Measurements from ENCODE around the gene UBE4B. TPM values are rescaled to one million over a fixed set of nuclear protein-coding genes. Genes with fewer than 3 reads are reported as not detected.

UBE4B gene
- total RNA-seq, 1 donor from 2014 or later, result 39.3 TPM

DNA sequence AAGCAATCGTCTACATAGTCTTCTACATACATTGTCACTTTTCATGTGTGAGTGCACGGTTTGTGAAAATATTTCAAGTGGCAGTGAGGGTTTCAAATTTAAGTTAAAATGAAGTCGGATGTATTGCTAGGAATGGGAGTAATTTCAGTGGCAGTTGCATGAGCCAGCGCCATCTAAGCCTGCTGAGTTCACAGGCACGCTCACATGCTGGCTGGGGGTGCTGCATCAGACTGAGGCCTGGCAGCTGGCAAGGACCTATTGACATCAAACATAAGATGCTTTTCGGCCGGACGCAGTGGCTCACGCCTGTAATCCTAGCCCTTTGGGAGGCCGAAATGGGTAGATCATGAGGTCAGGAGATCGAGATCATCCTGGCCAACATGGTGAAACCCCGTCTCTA is 80.7 kb downstream of the UBE4B start:
- no peak for DNase-seq (ENCODE audit: low read depth)
- TF ChIP-seq, protein P1, sequence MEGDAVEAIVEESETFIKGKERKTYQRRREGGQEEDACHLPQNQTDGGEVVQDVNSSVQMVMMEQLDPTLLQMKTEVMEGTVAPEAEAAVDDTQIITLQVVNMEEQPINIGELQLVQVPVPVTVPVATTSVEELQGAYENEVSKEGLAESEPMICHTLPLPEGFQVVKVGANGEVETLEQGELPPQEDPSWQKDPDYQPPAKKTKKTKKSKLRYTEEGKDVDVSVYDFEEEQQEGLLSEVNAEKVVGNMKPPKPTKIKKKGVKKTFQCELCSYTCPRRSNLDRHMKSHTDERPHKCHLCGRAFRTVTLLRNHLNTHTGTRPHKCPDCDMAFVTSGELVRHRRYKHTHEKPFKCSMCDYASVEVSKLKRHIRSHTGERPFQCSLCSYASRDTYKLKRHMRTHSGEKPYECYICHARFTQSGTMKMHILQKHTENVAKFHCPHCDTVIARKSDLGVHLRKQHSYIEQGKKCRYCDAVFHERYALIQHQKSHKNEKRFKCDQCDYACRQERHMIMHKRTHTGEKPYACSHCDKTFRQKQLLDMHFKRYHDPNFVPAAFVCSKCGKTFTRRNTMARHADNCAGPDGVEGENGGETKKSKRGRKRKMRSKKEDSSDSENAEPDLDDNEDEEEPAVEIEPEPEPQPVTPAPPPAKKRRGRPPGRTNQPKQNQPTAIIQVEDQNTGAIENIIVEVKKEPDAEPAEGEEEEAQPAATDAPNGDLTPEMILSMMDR (conservative IDR thresholded peaks at IDR 0.05; ENCODE audit: low read depth, low read length), result no peak

DNA sequence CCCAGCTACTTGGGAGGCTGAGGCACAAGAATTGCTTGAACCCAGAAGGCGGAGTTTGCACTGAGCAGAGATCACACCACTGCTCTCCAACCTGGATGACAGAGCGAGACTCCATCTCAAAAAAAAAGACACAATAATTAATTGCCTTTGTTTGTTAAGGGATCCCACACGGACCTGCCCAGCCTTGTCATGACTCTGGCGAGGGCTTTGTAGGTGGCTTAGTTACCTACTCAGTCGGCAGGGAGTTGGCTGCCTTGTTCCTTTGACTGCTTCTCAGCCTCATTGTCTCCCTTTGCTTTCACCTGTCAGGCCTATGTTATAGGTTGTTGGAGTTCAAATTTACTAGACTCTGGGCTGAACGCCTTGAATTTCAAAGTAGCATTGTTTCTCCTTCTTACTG is 82.0 kb downstream of the UBE4B start:
- no peak overlapping the region for H3K4me3 ChIP-seq (ENCODE audit: low read depth, low read length)
- TF ChIP-seq, protein P1 (conservative IDR thresholded peaks at IDR 0.05; ENCODE audit: low read depth, low read length), result no peak
- DNase-seq (ENCODE audit: low read depth), result no peak

More for the DNA sequence above, 80.7 kb downstream of the UBE4B start:
- H3K4me3 ChIP-seq (ENCODE audit: low read depth, low read length), result no peak overlapping the region

DNA sequence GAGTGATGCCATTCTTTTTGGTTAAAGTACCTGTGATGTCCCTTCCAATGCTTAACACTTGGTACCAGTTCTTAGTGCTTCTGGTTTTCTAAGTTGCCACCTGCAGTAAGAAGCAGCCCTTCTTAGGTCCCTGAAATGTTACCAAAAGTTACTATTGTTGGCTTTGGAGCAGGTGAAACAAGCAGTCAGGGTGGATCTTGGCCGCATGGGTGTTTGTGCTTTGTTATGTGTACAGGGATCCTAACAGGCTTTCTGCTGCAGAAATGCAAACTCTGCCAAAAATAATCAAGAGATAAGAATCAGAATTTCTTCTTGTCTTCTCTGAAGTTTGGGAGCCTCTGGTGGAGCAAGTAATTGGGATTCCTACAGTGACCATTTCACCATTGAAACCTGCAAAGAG is 84.4 kb downstream of the UBE4B start:
- DNase-seq (ENCODE audit: low read depth), result no peak
- TF ChIP-seq, protein P1 (conservative IDR thresholded peaks at IDR 0.05; ENCODE audit: low read depth, low read length), result no peak
- no peak overlapping the region for H3K4me3 ChIP-seq (ENCODE audit: low read depth, low read length)

- DNase-seq (ENCODE audit: low read depth), result no peak
- TF ChIP-seq, protein P1 (conservative IDR thresholded peaks at IDR 0.05; ENCODE audit: low read depth, low read length), result no peak
- H3K4me3 ChIP-seq (ENCODE audit: low read depth, low read length), result no peak overlapping the region
These were observed 85.1 kb downstream of the UBE4B start for GRCh38 chr1:10117865-10118264.

GRCh38 chr1:10121688-10122087 is 88.9 kb downstream of the UBE4B start:
- no peak for DNase-seq (ENCODE audit: low read depth)

GRCh38 chr1:10122926-10123325 is 90.2 kb downstream of the UBE4B start:
- H3K4me3 ChIP-seq (ENCODE audit: low read depth, low read length), result no peak overlapping the region
- TF ChIP-seq, protein P1 (conservative IDR thresholded peaks at IDR 0.05; ENCODE audit: low read depth, low read length), result no peak
- DNase-seq (ENCODE audit: low read depth), result no peak

More at GRCh38 chr1:10121688-10122087, 88.9 kb downstream of the UBE4B start:
- no peak overlapping the region for H3K4me3 ChIP-seq (ENCODE audit: low read depth, low read length)
- TF ChIP-seq, protein P1 (conservative IDR thresholded peaks at IDR 0.05; ENCODE audit: low read depth, low read length), result no peak

DNA sequence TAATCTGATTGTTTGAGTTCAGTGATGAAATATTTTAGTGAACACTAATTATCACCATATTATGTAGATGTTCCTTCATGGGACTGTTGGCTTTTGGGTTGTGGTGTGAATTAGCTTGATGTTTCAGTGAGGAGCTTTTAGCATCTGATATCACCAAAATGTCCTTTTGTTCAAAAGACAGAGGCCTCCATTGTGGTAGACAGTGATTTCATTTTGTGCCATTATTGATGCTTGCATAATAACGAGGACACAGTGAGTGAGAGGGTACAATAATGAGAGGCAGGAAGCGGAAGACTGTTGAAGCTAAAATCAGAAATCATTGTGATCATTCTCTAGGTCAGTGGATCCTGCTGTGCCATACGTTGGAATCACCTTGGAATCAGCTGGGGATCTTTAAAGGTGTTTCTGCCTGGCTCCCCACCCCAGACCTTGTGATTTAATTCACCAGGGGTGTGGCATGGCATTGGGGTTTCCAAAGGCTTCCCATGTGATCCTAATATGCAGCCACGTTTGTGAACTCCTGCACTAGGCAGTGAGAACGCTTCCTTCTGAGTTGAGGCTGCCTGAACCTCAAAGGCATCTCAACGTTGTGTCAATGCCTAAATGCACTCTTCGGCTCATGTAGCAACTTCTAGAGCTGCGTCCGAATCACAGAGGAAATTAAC is 95.5 kb downstream of the UBE4B start:
- DNase-seq (ENCODE audit: low read depth), result no peak
- TF ChIP-seq, protein P1 (conservative IDR thresholded peaks at IDR 0.05; ENCODE audit: low read depth, low read length), result no peak
- H3K4me3 ChIP-seq (ENCODE audit: low read depth, low read length), result no peak overlapping the region

All from epithelial cell of proximal tubule (primary cell).